ENCODE data around the gene ARNT2.

Gene ARNT2

GRCh38 chr15:80635953-80636352 lies 231.8 kb downstream of the ARNT2 start:
- no peak for TF ChIP-seq CTCF (IDR thresholded peaks at IDR 0.05; ENCODE audit: low read depth, low read length)
- no peak overlapping the region for H3K4me3 ChIP-seq (ENCODE audit: low read depth, low read length)
- peaks cover 5% of the 10 kb centered on the region for H3K4me1 ChIP-seq
- no peaks in the 10 kb centered on the region for H3K9me3 ChIP-seq
- DNase-seq, result no peak
- no peaks in the 10 kb centered on the region for H3K36me3 ChIP-seq
- H3K27me3 ChIP-seq, result no peaks in the 10 kb centered on the region

- DNase-seq, result no peak
- Histone ChIP-seq H3K4me3 (ENCODE audit: low read depth, low read length) (no peak overlapping the region), H3K4me1 (peaks cover 5% of the 10 kb centered on the region), H3K27me3 (no peaks in the 10 kb centered on the region), H3K36me3 (no peaks in the 10 kb centered on the region), H3K9me3 (no peaks in the 10 kb centered on the region)
- no peak for TF ChIP-seq CTCF (IDR thresholded peaks at IDR 0.05; ENCODE audit: low read depth, low read length)
These were observed 232.5 kb downstream of the ARNT2 start for GRCh38 chr15:80636675-80637074.

- Histone ChIP-seq H3K9me3 (no peaks in the 10 kb centered on the region), H3K27me3 (no peaks in the 10 kb centered on the region), H3K36me3 (no peaks in the 10 kb centered on the region), H3K4me1 (peaks cover 5% of the 10 kb centered on the region), H3K4me3 (ENCODE audit: low read depth, low read length) (no peak overlapping the region)
- DNase-seq, result no peak
- TF ChIP-seq CTCF (IDR thresholded peaks at IDR 0.05; ENCODE audit: low read depth, low read length), result no peak
These were observed 233.6 kb downstream of the ARNT2 start for GRCh38 chr15:80637747-80638146.

GRCh38 chr15:80638553-80639167 lies 234.5 kb downstream of the ARNT2 start:
- Histone ChIP-seq H3K36me3 (no peaks in the 10 kb centered on the region), H3K4me3 (ENCODE audit: low read depth, low read length) (no peak overlapping the region)
- TF ChIP-seq CTCF (IDR thresholded peaks at IDR 0.05; ENCODE audit: low read depth, low read length), result no peak

GRCh38 chr15:80639168-80639555 lies 235.0 kb downstream of the ARNT2 start:
- DNase-seq, result no peak
- Histone ChIP-seq H3K9me3 (no peaks in the 10 kb centered on the region), H3K36me3 (no peaks in the 10 kb centered on the region), H3K27me3 (no peaks in the 10 kb centered on the region), H3K4me1 (peaks cover 2% of the 10 kb centered on the region), H3K4me3 (ENCODE audit: low read depth, low read length) (no peak overlapping the region)
- no peak for TF ChIP-seq CTCF (IDR thresholded peaks at IDR 0.05; ENCODE audit: low read depth, low read length)

More at GRCh38 chr15:80638553-80639167, 234.5 kb downstream of the ARNT2 start:
- no peaks in the 10 kb centered on the region for H3K9me3 ChIP-seq
- peaks cover 5% of the 10 kb centered on the region for H3K4me1 ChIP-seq
- no peaks in the 10 kb centered on the region for H3K27me3 ChIP-seq
- no peak for DNase-seq

- no peak for TF ChIP-seq CTCF (IDR thresholded peaks at IDR 0.05; ENCODE audit: low read depth, low read length)
- no peaks in the 10 kb centered on the region for H3K4me1 ChIP-seq
- no peaks in the 10 kb centered on the region for H3K27me3 ChIP-seq
- H3K4me3 ChIP-seq (ENCODE audit: low read depth, low read length), result no peak overlapping the region
- no peak for DNase-seq
- no peaks in the 10 kb centered on the region for H3K9me3 ChIP-seq
- no peaks in the 10 kb centered on the region for H3K36me3 ChIP-seq
These were observed 236.4 kb downstream of the ARNT2 start for GRCh38 chr15:80640531-80641121.
